ENCODE data around the gene C6orf118.

Gene C6orf118

DNA sequence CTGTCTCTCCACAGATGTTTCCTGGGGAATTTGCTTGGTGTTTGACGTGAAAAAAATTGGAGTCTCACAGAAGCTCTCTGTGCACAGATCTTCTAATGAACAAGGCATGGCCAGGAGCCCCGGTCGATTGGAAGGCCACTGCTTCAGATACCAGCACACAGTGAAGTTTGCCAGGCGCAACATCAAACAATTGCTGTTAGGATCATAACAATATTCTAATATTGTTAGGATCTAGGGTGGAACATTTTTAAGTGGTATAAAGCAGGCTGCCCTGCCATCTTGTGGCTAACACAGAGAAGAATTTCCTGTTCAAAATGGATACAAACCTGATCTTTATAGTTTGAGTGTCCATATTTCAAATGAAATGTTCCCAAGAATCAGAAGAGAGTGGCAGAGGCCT, 64.1 kb downstream of the C6orf118 start:
- H3K4me3 ChIP-seq, result no peak overlapping the region
- TF ChIP-seq, protein P1, sequence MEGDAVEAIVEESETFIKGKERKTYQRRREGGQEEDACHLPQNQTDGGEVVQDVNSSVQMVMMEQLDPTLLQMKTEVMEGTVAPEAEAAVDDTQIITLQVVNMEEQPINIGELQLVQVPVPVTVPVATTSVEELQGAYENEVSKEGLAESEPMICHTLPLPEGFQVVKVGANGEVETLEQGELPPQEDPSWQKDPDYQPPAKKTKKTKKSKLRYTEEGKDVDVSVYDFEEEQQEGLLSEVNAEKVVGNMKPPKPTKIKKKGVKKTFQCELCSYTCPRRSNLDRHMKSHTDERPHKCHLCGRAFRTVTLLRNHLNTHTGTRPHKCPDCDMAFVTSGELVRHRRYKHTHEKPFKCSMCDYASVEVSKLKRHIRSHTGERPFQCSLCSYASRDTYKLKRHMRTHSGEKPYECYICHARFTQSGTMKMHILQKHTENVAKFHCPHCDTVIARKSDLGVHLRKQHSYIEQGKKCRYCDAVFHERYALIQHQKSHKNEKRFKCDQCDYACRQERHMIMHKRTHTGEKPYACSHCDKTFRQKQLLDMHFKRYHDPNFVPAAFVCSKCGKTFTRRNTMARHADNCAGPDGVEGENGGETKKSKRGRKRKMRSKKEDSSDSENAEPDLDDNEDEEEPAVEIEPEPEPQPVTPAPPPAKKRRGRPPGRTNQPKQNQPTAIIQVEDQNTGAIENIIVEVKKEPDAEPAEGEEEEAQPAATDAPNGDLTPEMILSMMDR (IDR thresholded peaks at IDR 0.05), result no peak
- no peak for DNase-seq (ENCODE audit: low spot score)

DNA sequence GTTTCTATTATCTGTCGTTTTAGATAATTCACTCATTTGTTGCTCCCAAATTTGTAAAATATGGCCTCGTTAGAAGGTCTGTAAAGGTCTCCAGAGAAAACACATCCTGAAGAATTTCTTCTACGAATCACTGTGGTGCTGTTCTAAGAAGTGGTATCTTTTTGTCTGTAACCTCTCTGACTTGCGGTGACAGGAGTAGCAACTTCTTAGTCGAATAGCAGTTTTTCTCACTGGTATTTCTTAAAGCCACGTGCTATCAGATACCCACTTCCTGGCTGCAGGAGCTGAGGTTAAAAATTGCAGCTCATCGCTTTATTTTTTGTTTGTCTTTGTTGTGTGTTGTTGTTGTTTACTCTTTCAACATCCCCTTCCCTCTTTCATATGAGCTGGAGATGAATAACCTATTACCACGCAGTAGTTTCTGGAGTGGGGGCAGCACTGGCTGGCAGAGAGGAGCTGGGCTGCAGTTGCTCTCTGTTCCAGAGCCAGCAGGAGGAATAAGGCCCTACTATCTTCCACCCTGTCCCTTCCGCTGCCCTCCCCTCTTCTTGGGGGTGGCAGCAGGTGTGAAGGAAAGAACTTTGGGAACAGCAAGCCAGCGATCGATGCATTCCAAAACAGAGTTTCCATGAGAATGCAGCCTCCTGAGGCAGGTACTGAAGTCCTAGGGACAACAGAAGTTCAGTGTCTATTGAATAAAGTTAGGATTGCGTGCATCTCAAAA, 64.7 kb downstream of the C6orf118 start:
- DNase-seq (ENCODE audit: low spot score), result no peak
- no peak overlapping the region for H3K27ac ChIP-seq
- TF ChIP-seq, protein P1 (IDR thresholded peaks at IDR 0.05), result no peak
- no peak overlapping the region for H3K4me3 ChIP-seq

More for the DNA sequence above, 64.1 kb downstream of the C6orf118 start:
- H3K27ac ChIP-seq, result no peak overlapping the region

DNA sequence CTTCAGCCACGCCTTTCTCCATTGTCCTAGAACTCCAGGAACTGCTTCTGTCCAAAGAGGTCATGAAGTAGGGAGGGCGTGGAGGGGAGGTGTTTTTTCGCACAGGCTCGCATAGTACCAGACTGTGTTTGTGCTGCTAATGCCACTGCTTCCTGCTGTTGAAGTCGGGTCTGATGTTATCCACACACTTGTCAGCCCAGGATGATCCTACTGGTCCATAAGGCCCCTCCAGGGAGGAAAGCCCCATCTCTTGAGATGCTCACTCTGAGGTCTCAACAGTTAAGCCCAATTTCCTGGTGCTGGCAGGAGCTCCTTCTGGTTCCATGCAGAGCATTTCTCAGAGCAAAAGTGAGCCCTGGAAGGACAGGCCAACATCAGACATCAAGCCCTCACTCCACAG, 65.6 kb downstream of the C6orf118 start:
- TF ChIP-seq, protein P1 (IDR thresholded peaks at IDR 0.05), result no peak
- H3K27ac ChIP-seq, result no peak overlapping the region
- no peak for DNase-seq (ENCODE audit: low spot score)
- no peak overlapping the region for H3K4me3 ChIP-seq

DNA sequence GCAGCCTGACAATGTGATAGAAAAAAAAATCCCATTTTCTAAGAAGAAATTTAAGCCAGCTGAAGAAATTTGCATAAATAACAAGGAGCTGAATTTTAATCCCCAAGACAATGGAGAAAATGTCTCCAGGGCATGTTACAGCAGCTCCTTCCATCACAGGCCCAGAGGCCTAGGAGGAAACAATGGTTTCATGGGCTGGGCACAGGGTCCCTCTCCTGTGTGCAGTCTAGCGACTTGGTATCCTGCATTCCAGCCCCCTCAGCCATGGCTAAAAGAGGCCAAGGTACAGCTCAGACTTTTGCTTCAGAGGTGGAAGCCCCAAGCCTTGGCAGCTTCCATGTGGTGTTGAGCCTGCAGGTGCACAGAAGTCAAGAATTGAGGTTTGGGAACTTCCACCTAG, 73.1 kb downstream of the C6orf118 start:
- no peak for DNase-seq (ENCODE audit: low spot score)
- TF ChIP-seq, protein P1 (IDR thresholded peaks at IDR 0.05), result no peak
- Histone ChIP-seq H3K4me3 (no peak overlapping the region), H3K27ac (no peak overlapping the region)

DNA sequence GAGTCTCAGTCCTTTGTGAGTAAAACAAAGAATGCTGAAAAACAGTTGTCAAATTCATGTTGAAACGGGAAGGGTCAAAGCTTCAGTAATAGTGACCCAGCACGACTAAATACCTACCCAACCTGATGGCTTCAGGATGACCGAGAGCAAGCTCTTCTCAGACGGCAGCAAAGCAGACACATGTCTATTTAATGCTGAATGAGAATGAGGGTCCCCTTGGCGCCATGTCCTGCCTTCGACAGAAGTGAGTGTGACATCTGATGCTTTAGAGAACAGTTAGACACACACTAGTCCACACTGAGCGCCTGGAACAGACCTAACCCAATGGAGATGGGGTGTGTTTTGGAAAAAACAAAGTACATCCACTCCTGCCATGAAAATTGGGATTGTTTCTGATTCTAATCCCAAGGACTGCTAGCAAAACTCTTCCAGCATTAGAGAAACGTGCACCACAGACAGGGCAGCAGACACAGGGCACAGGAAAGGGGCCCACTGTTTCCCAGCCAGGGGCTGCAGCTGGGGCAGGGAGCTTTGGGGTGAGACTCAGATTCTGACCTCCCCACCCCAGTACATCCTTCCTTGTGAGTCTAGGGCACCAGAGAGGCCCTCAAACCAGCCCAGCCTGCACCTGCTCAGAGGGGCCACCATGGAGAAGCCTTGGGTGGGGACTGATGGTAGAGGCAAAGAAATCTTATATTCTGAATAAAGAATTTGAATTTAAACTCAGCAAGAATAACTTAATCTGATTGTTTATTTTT, 76.5 kb downstream of the C6orf118 start:
- H3K27ac ChIP-seq, result no peak overlapping the region

DNA sequence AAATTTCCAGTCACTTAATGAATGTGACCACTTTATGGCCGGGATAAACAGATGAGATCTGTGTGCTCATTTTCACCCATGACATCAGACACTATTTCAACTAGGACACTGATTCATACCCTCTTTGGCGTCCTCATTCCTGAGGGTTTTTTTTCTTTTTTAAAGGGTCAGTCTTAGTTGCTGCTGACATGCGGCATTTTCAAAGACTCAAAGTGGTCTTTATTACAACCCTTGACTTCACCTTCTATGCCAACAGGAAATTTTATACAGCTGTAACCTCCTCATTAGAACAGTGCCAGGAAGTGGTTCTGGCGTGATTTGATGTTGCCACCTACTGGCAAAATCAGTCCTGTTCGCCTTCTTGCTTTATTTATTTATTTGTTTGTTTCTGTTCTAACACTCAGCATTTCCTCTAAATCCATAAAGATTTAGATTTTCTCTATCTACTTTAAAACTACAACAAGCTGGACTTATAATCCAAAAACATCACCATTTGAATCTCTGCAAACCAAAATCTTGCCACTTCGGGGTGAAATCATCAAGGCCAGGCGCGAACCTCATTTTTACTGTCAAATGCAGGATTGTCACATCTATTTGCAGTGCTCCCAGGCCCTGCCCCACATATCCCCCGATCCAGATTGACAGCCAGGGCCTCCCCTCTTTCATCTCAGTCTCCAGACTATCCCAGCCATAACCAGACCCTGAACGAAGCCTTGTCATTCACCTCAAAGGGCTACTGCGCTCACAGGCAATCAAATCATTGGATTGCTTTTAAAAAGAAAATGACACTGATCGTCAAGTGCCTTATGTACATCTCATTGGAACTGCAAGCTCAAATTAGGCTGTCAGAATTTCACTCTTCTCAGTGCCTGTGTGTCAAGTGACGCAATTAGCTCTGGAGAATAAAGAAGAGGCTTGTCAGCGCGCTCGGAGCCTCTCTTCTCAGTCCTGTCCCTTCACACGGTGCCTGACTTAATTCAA, 77.5 kb downstream of the C6orf118 start:
- DNase-seq (ENCODE audit: low spot score), result no peak
- TF ChIP-seq, protein P1 (IDR thresholded peaks at IDR 0.05), result no peak
- no peak overlapping the region for H3K27ac ChIP-seq
- H3K4me3 ChIP-seq, result no peak overlapping the region

More for the DNA sequence above, 76.5 kb downstream of the C6orf118 start:
- TF ChIP-seq, protein P1 (IDR thresholded peaks at IDR 0.05), result no peak
- DNase-seq (ENCODE audit: low spot score), result no peak
- H3K4me3 ChIP-seq, result no peak overlapping the region
